MG63 (cell line): ENCODE measurements around the gene WDFY4. TPM values are rescaled to one million over a fixed set of nuclear protein-coding genes. Genes with fewer than 3 reads are reported as not detected.

Experiments used
- DNase-seq: peaks from one replicate; pipeline ENCODE4 v3.0.0-alpha.2; 2020
- H3K27me3 ChIP-seq: fragments of 250-450 bp; sonication (Bioruptor Pico); 2 replicates; pipeline ENCODE4 v1.5.1; 2020; ENCODE audit warnings: mild to moderate bottlenecking, moderate library complexity
- H3K36me3 ChIP-seq: fragments of 250-450 bp; sonication (Bioruptor Pico); 2 replicates; pipeline ENCODE4 v1.5.1; 2020; ENCODE audit warnings: mild to moderate bottlenecking, moderate library complexity
- H3K4me3 ChIP-seq: fragments of 250-450 bp; sonication (Bioruptor Pico); 2 replicates; pipeline ENCODE4 v1.5.1; 2020; ENCODE audit warnings: mild to moderate bottlenecking, moderate library complexity
- H3K9me3 ChIP-seq: fragments of 250-450 bp; sonication (Bioruptor Pico); 2 replicates; pipeline ENCODE4 v1.5.1; 2020; ENCODE audit warnings: mild to moderate bottlenecking, moderate library complexity
- total RNA-seq: library from RNA; depleted of rRNA; stranded (reverse); fragments of >200 nt; shearing (Covaris generic); gene quantifications from 2 replicates; pipeline ENCODE4 v1.2.3, GENCODE V29; 2014; ENCODE audit warnings: low replicate concordance

The WDFY4 gene
- total RNA-seq, 1 experiment from 2014 or later, result 0.63 TPM

GRCh38 chr10:48672596-48673265 is 11.9 kb upstream of the WDFY4 start:
- Histone ChIP-seq H3K4me3 (no peak overlapping the region), H3K27me3 (no peaks in the 10 kb centered on the region), H3K9me3 (no peaks in the 10 kb centered on the region), H3K36me3 (no peaks in the 10 kb centered on the region)
- DNase-seq, result no peak

- no peaks in the 10 kb centered on the region for H3K36me3 ChIP-seq
- no peaks in the 10 kb centered on the region for H3K27me3 ChIP-seq
- H3K9me3 ChIP-seq, result no peaks in the 10 kb centered on the region
- no peak overlapping the region for H3K4me3 ChIP-seq
- DNase-seq, result no peak
Measured at GRCh38 chr10:48677625-48678024, 7.0 kb upstream of the WDFY4 start.

DNA sequence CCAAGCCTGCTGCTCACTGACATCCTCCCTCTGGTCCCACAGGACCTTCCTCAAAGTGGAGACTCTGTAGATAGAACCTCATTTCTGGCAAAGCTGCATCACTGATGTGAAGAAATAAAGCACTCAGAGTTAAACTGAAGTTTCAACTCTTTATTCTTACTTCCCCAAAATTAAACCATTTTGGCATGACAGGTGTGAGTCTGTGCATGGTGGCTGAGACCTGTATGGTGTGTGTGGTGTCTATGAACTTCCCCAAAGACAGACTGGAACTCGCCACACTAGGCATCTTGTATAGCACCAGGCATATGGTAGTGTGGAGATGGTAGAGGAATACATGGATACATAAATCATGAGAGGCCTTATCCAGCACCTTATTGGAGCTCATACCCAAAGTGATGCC is 6.6 kb upstream of the WDFY4 start:
- no peaks in the 10 kb centered on the region for H3K9me3 ChIP-seq
- H3K27me3 ChIP-seq, result no peaks in the 10 kb centered on the region
- no peaks in the 10 kb centered on the region for H3K36me3 ChIP-seq
- no peak for DNase-seq
- H3K4me3 ChIP-seq, result no peak overlapping the region

DNA sequence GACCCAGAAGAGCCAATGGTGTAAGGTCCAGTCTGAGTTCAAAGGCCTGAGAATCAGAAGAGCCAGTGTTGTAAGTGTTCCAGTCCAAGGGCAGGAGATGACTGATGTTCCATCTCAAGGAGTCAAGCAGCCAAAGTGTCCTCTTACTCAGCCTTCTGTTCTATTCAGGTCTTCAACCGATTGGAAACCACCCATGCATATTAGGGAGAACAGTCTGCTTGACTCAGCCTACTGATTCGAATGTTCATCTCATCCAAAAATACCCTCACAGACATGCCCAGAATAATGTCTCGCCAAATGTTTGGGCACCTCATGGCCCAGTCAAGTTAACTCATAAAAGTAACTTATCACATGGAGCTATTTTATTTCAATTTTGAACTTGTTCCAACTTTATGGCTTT is 2.9 kb upstream of the WDFY4 start:
- Histone ChIP-seq H3K27me3 (no peaks in the 10 kb centered on the region), H3K4me3 (no peak overlapping the region), H3K36me3 (no peaks in the 10 kb centered on the region), H3K9me3 (no peaks in the 10 kb centered on the region)
- no peak for DNase-seq

DNA sequence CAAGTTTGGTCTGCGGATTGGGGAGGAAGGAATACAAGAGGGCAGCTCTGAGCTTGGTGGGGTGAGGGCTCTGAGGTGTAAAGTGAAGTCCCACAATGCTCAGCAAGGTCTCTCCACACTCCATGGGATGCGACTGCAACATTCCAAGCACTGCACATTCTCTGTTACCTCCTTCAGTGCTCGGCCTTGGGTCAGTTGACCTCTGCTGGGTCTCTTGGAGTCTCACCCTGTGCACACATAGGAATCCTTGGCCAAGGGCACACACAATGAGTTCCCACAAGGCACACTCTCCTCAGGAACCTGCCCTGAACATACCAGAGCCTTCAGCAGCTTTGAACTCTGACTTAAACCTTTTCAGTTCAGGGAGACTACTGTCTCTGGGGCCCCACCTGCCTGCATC is 2.4 kb upstream of the WDFY4 start:
- DNase-seq, result no peak
- H3K4me3 ChIP-seq, result no peak overlapping the region
- H3K27me3 ChIP-seq, result no peaks in the 10 kb centered on the region
- no peaks in the 10 kb centered on the region for H3K36me3 ChIP-seq
- H3K9me3 ChIP-seq, result no peaks in the 10 kb centered on the region

- Histone ChIP-seq H3K4me3 (no peak overlapping the region), H3K9me3 (no peaks in the 10 kb centered on the region), H3K36me3 (no peaks in the 10 kb centered on the region), H3K27me3 (no peaks in the 10 kb centered on the region)
- no peak for DNase-seq
Measured at GRCh38 chr10:48683424-48683823, 1.2 kb upstream of the WDFY4 start.

DNA sequence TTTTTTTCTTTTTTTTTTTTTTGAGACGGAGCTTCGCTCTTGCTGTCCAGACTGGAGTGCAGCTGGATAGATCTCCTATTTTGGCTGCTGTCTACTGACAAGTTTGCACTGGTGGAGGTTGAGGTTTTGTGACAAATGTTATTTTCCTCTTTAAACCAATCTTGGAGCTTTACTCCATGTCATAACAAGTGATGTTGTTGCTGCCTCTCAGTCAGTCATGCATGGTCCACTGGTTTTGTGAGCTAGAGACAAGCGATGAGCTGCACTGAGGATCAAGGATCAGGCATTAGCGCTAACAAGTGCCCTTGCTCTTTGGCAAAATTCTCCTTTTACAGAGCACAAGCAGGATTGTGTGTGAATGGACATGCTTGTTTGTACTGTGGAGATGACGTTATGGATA is 805 bp upstream of the WDFY4 start:
- Histone ChIP-seq H3K4me3 (no peak overlapping the region), H3K9me3 (no peaks in the 10 kb centered on the region), H3K27me3 (no peaks in the 10 kb centered on the region), H3K36me3 (no peaks in the 10 kb centered on the region)
- DNase-seq, result no peak

GRCh38 chr10:48684463-48684791 is 246 bp upstream of the WDFY4 start:
- Histone ChIP-seq H3K27me3 (no peaks in the 10 kb centered on the region), H3K36me3 (no peaks in the 10 kb centered on the region), H3K9me3 (no peaks in the 10 kb centered on the region), H3K4me3 (no peak overlapping the region)
- DNase-seq, result no peak

GRCh38 chr10:48685731-48686130 is 1.1 kb downstream of the WDFY4 start:
- Histone ChIP-seq H3K4me3 (no peak overlapping the region), H3K36me3 (no peaks in the 10 kb centered on the region), H3K27me3 (no peaks in the 10 kb centered on the region), H3K9me3 (no peaks in the 10 kb centered on the region)
- DNase-seq, result no peak

GRCh38 chr10:48690791-48691660 is 6.4 kb downstream of the WDFY4 start:
- Histone ChIP-seq H3K4me3 (no peak overlapping the region), H3K27me3 (no peaks in the 10 kb centered on the region), H3K9me3 (no peaks in the 10 kb centered on the region), H3K36me3 (no peaks in the 10 kb centered on the region)
- DNase-seq, result no peak

DNA sequence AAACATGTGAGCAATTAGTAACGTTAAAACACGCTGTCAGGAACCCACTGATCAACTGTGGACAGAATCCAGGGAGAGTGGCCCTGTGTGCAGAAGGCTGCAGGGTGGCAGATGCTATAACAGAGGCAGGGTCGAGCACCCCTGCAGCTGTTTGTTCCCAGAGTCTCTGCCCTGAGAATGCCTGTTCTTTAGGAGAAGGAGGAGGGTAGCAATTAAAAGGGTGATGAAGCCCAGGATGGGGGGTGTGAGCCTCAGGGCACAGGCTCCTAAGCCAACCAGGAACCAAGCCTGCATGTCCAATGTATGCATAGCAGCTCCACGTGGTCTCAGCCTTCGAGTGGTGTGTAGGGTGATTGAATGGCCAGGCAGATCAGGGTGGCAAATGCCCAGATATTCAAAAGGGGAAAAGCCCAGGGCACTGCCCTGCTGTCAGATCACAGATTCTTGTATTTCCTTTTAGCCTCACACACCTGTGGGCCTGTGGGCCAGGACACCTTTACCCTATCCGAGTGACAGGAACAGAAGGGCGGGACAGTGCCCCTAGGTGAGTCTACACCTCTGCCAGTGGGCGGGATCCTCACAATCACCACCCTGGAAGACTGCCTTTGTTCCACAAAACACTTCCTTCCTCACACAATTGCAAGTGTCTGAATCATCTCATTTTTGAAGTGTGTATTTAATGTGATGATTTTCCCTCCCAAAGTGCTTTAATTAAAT is 7.3 kb downstream of the WDFY4 start:
- Histone ChIP-seq H3K36me3 (no peaks in the 10 kb centered on the region), H3K9me3 (no peaks in the 10 kb centered on the region), H3K27me3 (no peaks in the 10 kb centered on the region), H3K4me3 (no peak overlapping the region)
- no peak for DNase-seq

DNA sequence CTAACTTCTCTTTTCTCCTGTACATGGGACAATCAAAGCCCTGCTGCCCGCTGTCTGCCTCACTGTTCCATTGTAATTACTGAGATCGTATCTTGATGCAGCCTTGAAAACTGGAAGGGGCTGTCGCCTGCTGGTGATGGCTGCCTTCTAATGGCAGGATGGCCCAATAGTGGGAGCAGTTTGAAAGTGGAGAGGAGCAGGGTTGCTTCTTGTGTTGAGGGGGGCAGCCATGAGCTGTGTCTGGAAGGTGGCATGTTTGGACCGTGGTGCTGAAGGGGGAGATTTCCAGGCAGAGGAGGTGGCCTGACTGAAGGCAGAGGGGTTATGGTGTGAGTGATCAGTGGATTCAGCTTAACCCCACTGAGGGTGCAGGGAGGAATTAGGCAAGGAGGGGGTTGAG is 8.1 kb downstream of the WDFY4 start:
- H3K4me3 ChIP-seq, result no peak overlapping the region
- H3K36me3 ChIP-seq, result no peaks in the 10 kb centered on the region
- no peaks in the 10 kb centered on the region for H3K27me3 ChIP-seq
- H3K9me3 ChIP-seq, result no peaks in the 10 kb centered on the region
- no peak for DNase-seq

GRCh38 chr10:48693206-48693605 is 8.5 kb downstream of the WDFY4 start:
- Histone ChIP-seq H3K27me3 (no peaks in the 10 kb centered on the region), H3K4me3 (no peak overlapping the region), H3K36me3 (no peaks in the 10 kb centered on the region)

GRCh38 chr10:48694371-48695030 is 9.8 kb downstream of the WDFY4 start:
- no peak overlapping the region for H3K4me3 ChIP-seq
- H3K36me3 ChIP-seq, result no peaks in the 10 kb centered on the region
- no peaks in the 10 kb centered on the region for H3K9me3 ChIP-seq
- DNase-seq, result no peak
- H3K27me3 ChIP-seq, result no peaks in the 10 kb centered on the region

More at GRCh38 chr10:48693206-48693605, 8.5 kb downstream of the WDFY4 start:
- no peaks in the 10 kb centered on the region for H3K9me3 ChIP-seq
- DNase-seq, result no peak

GRCh38 chr10:48695636-48696534 is 11.2 kb downstream of the WDFY4 start:
- Histone ChIP-seq H3K9me3 (no peaks in the 10 kb centered on the region), H3K4me3 (no peak overlapping the region), H3K36me3 (no peaks in the 10 kb centered on the region), H3K27me3 (no peaks in the 10 kb centered on the region)
- no peak for DNase-seq

- Histone ChIP-seq H3K4me3 (no peak overlapping the region), H3K27me3 (no peaks in the 10 kb centered on the region), H3K36me3 (no peaks in the 10 kb centered on the region), H3K9me3 (no peaks in the 10 kb centered on the region)
- no peak for DNase-seq
Measured at GRCh38 chr10:48696535-48696873, 11.8 kb downstream of the WDFY4 start.
